Measurements from ENCODE around the gene IL18R1.
A peak's percentile ranks its signal among the peaks of the same experiment; 100 is the strongest.

Gene IL18R1

DNA sequence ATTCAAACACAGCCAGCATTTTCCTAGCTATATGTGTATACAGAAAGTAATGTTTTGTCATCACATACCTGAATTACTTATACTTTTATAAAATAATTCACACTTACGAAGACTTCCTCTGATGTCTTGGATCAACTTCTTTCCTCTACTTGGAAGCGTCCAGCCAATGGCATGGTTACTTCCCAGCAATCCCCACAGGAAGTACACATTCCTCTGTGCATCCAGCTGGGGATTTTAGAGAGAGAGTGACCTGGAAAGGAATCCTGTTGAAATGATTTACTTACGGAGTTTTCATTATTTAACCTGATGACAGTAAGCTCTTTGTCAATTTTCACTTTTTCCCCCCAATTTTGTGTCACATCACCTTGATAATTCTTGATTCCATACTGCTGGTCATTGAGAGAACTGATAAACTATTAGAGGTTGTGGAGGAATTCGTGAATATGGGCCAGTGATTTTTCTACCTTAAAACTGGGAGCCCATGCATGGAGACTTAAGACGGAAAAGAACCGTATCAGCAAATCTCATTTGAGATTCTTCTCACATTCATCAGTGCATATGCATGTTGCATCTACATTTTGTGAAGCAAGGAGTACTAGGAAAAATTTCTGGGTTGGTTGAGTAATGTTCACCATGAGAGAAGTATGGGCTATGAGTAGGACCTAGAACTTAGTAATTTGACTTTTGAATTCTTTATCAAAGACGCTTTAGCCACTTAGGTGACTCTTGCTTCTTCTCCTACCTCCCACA lies 9.0 kb upstream of the IL18R1 start:
- no peak for DNase-seq

DNA sequence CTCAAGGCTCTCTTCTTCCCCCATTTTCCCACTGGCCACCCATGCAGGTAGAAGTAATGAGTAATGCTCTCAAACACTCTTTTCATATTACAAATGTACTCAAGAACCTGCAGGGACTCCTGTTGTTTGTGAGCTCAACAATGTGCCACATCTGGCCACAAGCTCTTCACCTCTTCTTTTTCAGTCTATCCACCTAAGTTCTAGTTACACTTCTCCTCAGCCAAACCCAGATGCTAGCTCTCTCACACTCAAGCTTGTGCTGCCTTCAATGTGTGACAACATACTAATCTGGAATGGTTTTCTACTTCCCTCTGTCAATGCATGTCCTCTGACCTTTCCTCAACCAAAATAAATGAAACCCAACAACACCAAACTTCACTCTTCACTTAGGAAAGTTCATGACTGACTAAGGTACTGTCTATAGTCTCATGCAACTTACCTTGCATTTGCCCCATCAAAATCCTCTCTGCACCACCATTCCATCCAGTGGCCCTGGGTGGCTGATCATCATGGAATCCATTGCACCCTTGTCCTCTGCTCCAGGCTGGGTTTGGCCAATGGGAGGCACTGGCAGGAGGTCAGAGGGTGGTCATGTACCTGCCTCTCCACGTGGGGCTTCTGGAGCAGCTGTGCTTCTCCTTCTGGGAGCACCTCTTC lies 5.3 kb upstream of the IL18R1 start:
- no peak for DNase-seq

DNA sequence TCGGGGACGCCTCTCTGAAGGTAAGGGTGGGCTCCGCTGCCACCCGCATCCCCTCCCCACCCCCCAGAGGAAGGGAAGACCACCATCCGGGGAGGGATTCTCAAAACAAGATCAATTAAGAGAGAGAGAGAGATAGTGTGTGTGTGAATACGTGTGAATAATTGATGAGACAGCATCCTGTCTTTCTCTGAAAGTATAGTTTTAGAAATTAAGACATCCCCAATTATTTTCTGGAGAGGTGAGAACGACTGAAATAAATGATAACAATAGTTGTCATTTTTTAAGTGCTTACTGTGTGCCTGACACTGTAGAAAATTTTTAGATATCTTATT lies 751 bp downstream of the IL18R1 start:
- no peak for DNase-seq

DNA sequence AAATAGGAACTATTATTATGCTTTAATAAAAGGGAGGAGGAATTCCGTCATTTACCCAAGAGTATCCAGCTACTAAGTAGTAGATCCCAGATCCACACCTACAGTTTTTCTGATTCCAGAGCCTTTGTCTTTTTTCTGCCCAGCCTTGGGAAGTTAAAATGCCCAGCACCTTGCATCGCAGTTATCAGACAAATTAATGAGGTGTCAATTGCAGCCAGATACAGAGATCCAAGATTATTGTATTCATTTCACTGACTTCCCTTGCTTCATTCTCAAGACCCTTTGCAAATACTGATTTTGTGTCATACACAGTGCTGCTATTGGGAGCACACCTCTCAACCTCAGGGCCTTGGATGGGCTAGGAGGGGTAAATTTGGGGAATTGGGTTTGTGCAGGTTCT lies 1.1 kb downstream of the IL18R1 start:
- no peak for DNase-seq

DNA sequence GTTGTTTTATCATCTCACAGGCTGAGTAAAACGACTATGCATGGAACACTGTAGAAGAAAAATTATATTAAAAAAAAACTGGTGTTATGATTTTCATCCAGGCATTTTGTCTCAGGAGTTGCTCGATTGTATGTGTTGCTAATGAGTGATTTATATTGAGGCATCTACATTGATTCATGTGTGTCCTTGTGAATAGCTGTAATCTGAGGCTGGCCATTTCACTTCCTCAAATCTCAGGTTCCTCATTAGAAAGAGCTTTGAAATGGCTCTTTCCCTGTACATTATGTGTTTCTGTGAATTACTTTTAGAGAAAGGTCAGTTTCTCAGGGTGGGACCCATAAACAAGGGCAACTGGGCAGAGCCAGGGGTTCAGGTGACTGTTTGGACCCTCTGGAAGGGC lies 2.3 kb downstream of the IL18R1 start:
- no peak for DNase-seq

DNA sequence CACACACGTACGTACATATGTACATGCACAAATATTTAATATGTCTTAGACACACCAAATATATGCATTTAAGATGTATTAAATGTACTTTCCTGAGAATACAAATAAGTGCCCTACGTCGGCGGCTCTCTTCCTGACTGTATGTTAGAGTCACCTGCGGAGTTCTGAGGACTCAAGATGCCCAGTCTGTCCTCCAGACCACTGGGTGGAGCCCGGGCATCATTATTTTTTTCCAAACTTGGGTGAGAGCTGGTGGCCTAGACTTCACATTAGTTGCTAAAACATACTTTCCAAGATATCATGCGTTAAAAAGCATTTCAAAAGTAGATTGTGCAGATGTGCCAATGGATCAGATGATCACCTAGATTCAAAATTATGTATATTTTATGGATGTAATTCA lies 2.9 kb downstream of the IL18R1 start:
- no peak for DNase-seq

DNA sequence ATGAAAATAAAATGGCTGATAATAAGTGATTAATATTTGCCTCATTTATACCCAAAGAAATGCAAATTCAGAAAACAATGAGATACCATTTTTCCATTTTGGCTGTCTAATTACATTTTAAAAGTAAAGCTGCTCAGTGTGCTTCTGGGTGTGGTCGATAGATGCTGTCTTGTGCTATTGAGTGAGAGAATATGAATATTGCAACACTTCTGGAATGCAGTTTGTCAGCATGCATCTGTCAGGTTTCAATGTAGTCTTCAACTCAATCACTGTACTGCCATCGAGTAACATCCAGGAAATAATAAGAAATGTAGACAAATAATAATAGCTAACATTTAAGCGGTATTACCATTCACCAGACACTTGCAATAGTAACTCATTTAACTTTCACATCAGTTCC lies 3.9 kb downstream of the IL18R1 start:
- no peak for DNase-seq

DNA sequence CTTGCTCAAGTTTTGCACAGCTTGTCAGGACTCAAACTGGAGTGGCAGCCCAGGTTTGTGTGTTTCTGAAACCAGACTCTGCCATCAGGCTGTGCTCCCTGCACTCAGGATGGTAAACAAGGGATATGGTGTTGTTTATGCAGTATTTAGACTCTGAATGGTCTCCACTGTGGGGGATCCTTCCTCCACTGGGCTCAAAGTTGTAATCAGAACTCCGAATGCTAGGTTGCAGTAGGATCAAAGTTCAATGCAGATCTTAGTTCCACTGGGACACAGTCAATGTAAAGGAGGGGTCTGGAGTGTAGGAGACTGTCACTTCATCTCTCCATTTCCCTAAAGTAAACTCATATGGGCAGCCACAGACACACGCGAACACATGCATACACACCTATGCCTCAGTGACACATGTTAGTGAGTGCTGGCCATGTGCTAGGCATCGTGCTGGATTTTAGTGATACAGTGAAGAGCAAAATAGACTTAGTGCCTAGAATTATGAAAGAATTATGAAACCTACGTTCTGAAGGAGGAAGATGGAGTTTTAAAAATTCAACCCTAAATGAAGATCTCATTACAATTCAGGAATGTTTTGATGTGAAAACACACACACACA lies 6.1 kb downstream of the IL18R1 start:
- DNase-seq, result no peak

DNA sequence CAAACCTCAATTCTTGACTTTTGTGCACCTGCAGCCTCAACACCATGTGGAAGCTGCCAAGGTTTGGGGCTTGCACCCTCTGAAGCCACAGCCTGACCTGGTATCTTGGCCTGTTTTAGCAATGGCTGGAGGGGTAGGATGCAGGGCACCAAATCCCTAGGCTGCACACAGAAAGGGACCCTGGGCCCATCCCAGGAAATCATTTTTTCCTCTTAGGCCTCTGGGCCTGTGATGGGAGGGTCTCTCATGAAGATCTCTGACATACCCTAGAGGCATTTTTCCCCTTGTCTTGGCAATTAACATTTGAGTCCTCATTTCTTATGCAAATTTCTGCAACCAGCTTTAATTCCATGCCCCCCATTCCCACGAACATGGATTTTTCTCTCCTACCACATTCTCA lies 10.2 kb downstream of the IL18R1 start:
- no peak for DNase-seq

DNA sequence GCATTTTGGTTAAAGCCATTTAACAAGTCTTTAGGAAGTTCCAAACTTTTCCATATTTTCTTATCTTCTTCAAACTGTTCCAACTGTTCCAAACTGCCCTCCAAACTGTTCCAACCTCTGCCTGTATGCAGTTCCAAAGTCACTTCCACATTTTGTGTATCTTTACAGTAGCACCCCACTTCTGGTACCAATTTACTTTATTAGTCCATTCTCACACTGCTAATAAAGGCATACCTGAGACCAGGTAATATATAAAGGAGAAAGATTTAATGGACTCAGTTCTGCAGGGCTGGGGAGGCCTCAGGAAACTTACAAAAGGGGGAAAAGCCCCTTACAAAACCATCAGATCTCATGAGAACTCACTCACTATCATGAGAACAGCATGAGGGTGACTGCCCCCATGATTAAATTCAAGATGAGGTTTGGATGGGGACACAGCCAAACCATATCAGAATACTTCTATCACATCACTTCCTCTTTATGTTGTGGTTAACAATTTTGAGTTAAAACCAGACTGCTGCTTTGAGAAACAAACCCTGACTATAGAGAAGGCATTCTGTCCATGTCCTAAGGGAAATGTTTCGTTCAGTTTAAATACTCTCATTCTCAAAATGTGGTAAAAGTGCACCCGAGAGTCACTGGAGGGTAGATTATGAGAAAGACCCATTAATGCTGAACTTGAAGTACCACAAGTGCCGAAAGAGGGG lies 11.0 kb downstream of the IL18R1 start:
- no peak for DNase-seq

DNA sequence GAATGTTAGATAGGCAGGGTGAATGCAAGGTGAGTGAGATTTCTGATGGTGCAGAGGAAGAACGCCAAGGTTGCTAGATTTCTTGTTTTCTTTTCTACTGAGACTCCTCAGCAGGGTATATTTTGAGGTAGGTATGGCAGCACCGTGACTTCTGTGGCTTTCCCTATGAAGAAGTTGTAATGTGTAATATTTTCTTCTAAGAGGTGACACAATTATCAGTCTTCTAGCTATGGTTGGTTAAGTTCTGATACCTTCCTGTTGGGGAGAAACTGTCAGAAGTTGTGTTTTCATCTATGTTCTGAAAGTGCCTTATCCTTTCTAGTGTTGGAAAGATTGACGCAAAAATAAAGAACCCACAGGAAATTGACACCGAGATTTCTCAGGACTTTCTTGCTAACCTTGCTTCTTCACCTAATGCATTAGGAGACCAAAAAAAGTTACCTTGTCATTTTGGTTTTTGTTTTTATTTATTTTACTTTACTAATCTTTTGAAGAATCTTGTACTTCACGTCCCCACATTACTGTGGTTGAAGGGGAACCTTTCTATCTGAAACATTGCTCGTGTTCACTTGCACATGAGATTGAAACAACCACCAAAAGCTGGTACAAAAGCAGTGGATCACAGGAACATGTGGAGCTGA lies 11.9 kb downstream of the IL18R1 start:
- no peak for DNase-seq

DNA sequence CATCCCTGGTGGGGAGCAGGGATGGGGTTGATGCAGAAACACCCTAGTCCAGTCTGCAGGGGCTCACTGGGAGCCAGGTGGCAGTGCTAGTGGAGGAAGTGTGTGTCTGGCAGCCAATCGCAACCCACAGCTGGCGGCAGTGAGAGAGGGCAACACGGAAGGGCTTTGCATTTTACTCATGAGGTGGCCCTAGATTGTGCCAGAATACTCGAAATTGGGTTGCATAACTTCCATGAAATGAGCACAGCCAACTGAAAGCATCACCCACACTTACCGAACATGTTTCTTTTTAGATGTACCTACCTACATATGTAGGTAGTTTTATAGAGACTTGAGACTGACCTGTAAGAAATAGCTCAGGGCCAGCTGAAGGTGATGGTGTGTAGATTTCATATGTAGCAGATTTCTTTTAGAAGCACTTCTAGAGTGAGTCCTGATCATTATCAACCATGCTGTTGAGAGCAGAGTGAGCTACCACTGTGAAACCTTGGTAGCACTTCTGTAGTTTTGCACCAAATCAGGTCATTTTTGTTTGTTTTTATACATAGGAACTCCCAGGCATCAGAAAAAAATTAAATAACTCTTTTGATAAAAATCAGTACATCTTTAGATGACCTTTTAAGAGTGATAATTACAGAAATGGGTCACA lies 13.0 kb downstream of the IL18R1 start:
- DNase-seq, result no peak

DNA sequence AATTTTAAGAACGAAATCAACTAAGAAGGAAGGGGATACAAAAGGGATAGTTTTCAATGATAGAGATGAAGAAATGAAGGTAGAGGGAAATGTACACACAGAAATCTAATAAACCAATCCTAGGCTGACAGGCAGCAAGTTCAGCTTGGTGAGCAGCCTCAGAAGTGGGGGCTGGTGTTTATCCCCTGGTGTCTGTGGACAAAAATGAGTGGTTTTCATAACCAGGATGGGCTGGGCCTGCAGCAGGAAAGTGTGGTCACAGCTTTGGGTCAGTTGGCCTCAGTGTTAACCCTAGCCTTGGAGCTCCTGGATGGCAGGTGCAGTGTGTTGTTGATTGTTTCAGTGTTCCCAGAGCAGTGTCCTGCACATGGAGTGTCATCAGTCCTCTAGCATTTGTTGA lies 14.3 kb downstream of the IL18R1 start:
- no peak for DNase-seq

DNA sequence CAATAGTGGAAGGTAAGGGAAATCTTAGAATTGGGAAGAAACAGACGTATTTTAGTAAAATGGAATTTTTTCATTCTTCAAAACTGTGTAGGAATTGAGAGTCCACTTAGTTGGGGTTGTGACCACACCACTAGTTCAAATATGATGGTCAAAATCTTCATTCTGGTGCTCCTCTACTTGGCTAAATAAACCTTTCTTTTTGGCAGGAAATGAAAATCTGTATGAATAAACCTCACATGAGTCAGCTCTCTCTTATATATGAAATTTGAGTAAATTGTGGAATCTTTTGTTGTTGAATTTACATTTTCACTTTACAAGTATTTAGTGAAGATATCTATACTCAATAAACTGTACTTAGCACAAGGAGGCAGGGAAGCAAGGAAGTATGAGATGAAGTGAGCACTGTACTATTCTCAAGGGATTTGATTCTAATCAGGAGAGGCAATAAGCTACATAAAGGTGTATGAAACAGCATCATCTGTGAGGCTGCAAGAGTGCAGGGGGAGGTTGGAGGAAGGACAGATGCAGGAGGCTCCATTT lies 20.5 kb downstream of the IL18R1 start:
- peak; percentile 2 for DNase-seq

DNA sequence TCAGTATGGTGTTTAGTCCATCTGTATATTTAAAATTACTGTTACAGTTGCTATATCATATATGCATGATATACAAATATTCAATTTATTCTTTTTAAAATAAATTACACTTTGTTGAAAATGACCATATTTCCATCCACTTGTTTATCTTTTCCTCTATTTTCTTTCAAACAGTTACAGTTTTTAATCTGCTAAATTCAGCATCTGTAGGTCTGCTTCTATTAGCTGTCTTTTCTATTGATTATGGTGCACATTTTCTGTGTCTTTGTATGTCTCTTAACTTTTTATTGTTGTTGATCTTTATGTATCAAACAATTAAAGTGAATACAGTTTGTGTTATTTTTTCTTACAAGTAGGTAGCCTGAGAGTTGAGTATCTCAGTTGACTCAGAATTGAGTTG lies 28.1 kb downstream of the IL18R1 start:
- DNase-seq, result no peak

DNA sequence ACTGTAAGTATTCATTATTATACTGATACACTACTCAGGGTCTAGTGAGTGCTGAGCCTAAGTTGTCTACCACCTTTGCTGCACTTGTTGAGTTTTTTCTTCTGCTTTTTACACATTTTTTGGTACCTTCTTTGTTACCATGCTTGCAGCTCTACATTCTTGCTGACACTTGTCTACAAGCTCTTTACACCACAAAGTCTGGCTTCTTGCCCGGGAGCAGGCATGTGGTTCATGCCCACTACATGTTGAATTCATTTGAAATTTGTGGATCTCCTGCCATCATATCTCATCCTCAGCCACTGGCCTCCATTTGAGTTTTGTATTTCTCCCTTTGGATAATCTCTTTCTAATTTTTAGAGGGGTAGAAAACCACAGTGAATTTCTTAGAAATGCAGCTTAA lies 29.9 kb downstream of the IL18R1 start:
- peak; percentile 3 for DNase-seq

DNA sequence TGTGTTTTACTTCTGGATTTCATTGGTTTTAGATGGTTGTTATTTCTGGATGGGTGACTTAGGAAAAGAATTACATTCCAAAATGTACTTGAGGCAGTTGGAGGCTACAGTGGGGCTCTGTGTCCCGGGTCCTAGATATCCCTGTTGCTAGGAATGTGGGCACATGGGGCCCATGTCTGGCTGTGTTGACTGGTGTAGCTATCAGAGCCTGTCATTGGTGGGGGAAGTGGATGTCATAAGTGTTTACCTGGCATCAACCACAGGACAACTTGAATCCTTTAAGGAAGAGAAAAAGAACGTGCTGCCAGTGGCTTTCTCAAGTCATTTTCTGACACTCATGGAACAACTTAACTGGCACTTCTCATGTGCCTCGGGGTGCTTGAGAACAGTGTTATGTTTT lies 30.4 kb downstream of the IL18R1 start:
- DNase-seq, result no peak

DNA sequence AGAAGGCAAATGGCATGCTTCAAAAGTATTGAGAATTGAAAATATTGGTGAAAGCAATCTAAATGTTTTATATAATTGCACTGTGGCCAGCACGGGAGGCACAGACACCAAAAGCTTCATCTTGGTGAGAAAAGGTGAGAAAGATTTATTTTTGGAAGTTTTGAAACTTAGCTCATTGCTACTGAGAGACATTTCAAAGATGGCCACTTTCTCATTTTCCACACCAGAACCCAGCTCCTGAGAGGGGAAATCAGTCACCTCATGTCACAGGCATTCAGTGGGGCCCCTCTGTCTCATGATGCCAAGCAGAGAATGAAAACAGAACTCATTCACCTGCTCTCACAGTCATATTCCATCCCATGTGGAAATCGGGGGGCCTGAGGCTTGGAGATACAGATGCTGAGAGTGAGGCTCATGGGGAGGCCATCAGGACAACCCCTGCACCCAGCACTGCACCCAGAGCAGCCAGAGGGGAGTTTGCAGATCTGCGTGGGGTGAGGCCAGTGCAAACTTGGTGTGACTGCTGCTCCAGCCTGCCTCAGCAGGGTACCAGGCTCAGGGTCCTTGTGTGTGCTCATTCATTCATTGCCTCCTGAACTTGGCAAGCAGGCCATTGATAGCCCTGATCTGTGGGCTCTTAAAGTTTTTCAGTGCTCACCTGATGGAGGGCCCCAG lies 31.4 kb downstream of the IL18R1 start:
- DNase-seq, result no peak

DNA sequence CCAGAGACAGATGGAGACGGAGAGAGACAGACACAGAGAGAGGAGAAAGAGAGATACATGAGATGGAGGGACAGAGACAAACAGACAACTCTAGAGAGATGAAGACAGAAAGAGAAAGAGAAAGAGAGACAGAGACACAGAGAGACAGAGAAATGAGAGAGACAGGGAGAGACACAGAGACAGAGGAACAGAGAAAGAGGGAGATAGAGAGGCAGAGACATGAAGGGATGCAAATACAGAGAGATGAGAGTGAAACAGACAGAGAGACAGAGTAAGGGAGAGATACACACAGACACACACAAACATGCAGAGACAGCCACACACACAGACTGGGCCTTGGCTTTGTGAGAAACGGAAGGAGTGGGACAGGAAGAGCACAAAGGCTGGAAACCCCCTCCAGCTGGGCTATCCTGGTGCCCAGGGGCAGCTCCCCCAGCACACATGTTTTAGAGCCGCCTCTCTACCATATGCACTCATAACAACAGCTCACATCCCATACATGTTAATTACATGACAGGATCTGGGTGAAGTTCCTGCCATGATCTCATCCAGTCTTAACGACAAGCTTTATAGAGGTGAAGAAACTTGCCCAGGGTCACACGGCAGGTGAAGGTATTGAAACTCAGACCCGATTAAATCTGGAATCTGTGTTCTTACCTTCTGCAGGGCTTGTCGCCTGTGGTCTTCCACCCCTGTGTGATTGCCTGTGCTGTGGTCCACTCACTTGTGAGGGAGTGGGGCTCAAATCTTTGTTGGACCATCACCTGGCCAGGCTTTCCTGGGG lies 32.4 kb downstream of the IL18R1 start:
- DNase-seq, result no peak

DNA sequence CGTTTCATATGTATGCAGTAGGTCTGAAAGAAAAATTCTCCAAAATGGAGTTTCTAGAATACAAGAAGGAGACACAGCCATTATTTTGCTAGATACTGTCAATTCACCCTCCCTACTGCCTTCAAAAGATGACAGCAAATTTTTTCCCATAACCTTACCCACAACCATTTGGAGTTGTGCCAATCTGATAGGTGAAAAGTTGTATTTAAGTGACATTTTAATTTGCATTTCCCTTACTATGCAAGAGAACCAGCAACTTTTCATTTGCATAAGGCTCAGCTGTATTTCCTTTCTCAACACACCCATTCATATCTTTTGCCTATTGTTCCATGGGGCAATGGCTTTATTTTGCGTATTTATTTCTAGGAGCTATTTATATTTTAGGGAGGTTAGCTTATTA lies 36.0 kb downstream of the IL18R1 start:
- DNase-seq, result no peak

DNA sequence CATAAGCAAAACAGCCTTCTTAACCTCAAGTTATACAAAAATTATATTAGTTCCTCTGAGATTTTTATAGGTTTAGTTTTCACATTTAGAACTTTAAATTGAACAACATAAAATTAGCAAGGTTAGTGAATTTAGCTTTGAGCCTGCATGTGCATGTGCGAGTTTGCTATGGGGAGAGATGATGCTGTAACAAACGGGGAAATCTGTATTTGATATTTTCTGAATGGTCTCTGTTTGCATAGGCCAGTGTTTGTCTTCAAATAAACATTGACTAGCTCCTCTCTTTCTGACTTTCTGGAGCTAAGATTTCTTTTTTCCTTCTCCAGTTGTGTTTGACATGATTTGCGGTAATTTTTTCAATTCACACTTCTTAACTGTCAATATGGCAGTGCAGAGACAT lies 36.5 kb downstream of the IL18R1 start:
- DNase-seq, result no peak

All from fibroblast of upper back skin (primary cell).